Caco-2 (cell line): ENCODE data around the gene CACNA1D. TPM values are rescaled to one million over a fixed set of nuclear protein-coding genes. Genes with fewer than 3 reads are reported as not detected.

Experiments
- BruUV-seq: library from RNA; stranded (reverse); fragments of 400-500 nt; replicated peaks from 2 replicates; lab custom pipeline; 2021; lab: Mats Ljungman, UMichigan
- CTCF ChIA-PET: fragments of 300-600 bp; sonication (Branson Sonifier 250); formaldehyde crosslinking; loops from one replicate; lab custom pipeline; 2022; ENCODE audit warnings: antibody characterized with exemption; lab: Charles Lee
- POLR2A ChIA-PET: fragments of 300-600 bp; sonication (Branson Sonifier 250); formaldehyde crosslinking; loops from one replicate; lab custom pipeline; 2022; ENCODE audit warnings: antibody characterized with exemption; lab: Charles Lee
- DNase-seq, 2 experiments: peaks; one replicate each; pipeline versions ENCODE4 v3.0.0 to v3.0.0-alpha.2; 2020 to 2022
- H3K27me3 ChIP-seq: replicated peaks from 2 replicates; pipeline ENCODE4 v1.6.0; 2011; ENCODE audit warnings: low read length; ENCODE audit not compliant: control insufficient read depth, insufficient read depth
- H3K36me3 ChIP-seq: 2 replicates; pipeline ENCODE4 v1.5.1; 2011; ENCODE audit warnings: low read length; ENCODE audit not compliant: control insufficient read depth, insufficient read depth
- H3K4me1 ChIP-seq: fragments of 250-450 bp; sonication (Bioruptor Pico); 2 replicates; pipeline ENCODE4 v1.5.1; 2020; ENCODE audit warnings: mild to moderate bottlenecking
- H3K4me3 ChIP-seq: 2 replicates; pipeline ENCODE4 v1.5.1; 2011; ENCODE audit warnings: low read depth, mild to moderate bottlenecking, control low read depth, low read length
- H3K9me3 ChIP-seq: fragments of 250-450 bp; sonication (Bioruptor Pico); 2 replicates; pipeline ENCODE4 v1.5.1; 2020; ENCODE audit warnings: mild to moderate bottlenecking, moderate library complexity
- H3K27ac Mint-ChIP-seq: one replicate; pipeline ENCODE4 v1.8.0; 2022; ENCODE audit warnings: mixed read lengths; ENCODE audit not compliant: unreplicated experiment
- H3K27me3 Mint-ChIP-seq: one replicate; pipeline ENCODE4 v1.8.0; 2022; ENCODE audit warnings: mixed read lengths; ENCODE audit not compliant: insufficient read depth, unreplicated experiment
- H3K36me3 Mint-ChIP-seq: one replicate; pipeline ENCODE4 v1.8.0; 2022; ENCODE audit warnings: mild to moderate bottlenecking, mixed read lengths; ENCODE audit not compliant: insufficient read depth, unreplicated experiment
- H3K4me1 Mint-ChIP-seq: one replicate; pipeline ENCODE4 v1.8.0; 2022; ENCODE audit warnings: low read depth, mixed read lengths; ENCODE audit not compliant: unreplicated experiment
- H3K4me3 Mint-ChIP-seq: one replicate; pipeline ENCODE4 v1.8.0; 2022; ENCODE audit warnings: mild to moderate bottlenecking, moderate library complexity, mixed read lengths; ENCODE audit not compliant: unreplicated experiment
- H3K9me3 Mint-ChIP-seq: one replicate; pipeline ENCODE4 v1.8.0; 2022; ENCODE audit warnings: mixed read lengths; ENCODE audit not compliant: unreplicated experiment
- CTCF ChIP-seq, 2 experiments: fragments of 200-600 bp in 1 of 2; IDR thresholded peaks; 1 replicate in 1 of 2; 2 replicates in 1 of 2; pipeline versions ENCODE4 v1.5.1 to v1.8.0; 2011 to 2022; ENCODE audit warnings: antibody characterized with exemption in 1 of 2, control low read depth in 1 of 2, inconsistent platforms in 1 of 2, low read depth in 1 of 2, low read length in 1 of 2, mild to moderate bottlenecking in 1 of 2, moderate library complexity in 1 of 2; ENCODE audit not compliant: insufficient read depth in 1 of 2, severe bottlenecking in 1 of 2, unreplicated experiment in 1 of 2
- intact Hi-C: fragments of 100-400 bp; cut with micrococcal nuclease; formaldehyde crosslinking; loops from one replicate; pipeline ENCODE4 v1.10.0; 2022; ENCODE audit not compliant: unreplicated experiment
- total RNA-seq: library from RNA; stranded (reverse); gene quantifications from 2 replicates; pipeline ENCODE4 v1.2.3, GENCODE V29; 2022

CACNA1D gene
- total RNA-seq, 1 experiment from 2014 or later: 13.3 TPM

- intact Hi-C loops: no loop called here
- Histone ChIP-seq H3K4me1 (peaks cover 6% of the 10 kb centered on the region; the same call in 1 of the 2 replicates), H3K4me3 (no peak overlapping the region), H3K27me3 (no peaks in the 10 kb centered on the region), H3K9me3 (no peaks in the 10 kb centered on the region), H3K36me3 (no peaks in the 10 kb centered on the region)
- TF ChIP-seq CTCF (IDR thresholded peaks at IDR 0.05; ENCODE audit: insufficient read depth in 1 of 2, low read depth in 1 of 2, low read length in 1 of 2, severe bottlenecking in 1 of 2, unreplicated experiment in 1 of 2): no peak
- H3K4me1 Mint-ChIP-seq: peaks cover 14% of the 10 kb centered on the region
- H3K4me3 Mint-ChIP-seq: no peak overlapping the region
- no peak for DNase-seq
- no peak overlapping the region for H3K27ac Mint-ChIP-seq
- H3K27me3 Mint-ChIP-seq: no peaks in the 10 kb centered on the region
- no TSS peak for BruUV-seq
- H3K36me3 Mint-ChIP-seq: no peaks in the 10 kb centered on the region
- no peaks in the 10 kb centered on the region for H3K9me3 Mint-ChIP-seq
- CTCF ChIA-PET: no interaction called here
- POLR2A ChIA-PET: no interaction called here
Observed at GRCh38 chr3:53554559-53555067, 60.2 kb downstream of the CACNA1D start.

- Histone ChIP-seq H3K27me3 (no peaks in the 10 kb centered on the region), H3K4me1 (peaks cover 6% of the 10 kb centered on the region; the same call in 1 of the 2 replicates), H3K9me3 (no peaks in the 10 kb centered on the region), H3K36me3 (no peaks in the 10 kb centered on the region), H3K4me3 (no peak overlapping the region)
- DNase-seq: no peak
- peaks cover 14% of the 10 kb centered on the region for H3K4me1 Mint-ChIP-seq
- POLR2A ChIA-PET: no interaction called here
- H3K27me3 Mint-ChIP-seq: no peaks in the 10 kb centered on the region
- BruUV-seq: no TSS peak
- CTCF ChIA-PET: no interaction called here
- no peaks in the 10 kb centered on the region for H3K36me3 Mint-ChIP-seq
- intact Hi-C loops: no loop called here
- no peak overlapping the region for H3K4me3 Mint-ChIP-seq
- TF ChIP-seq CTCF (IDR thresholded peaks at IDR 0.05; ENCODE audit: insufficient read depth in 1 of 2, low read depth in 1 of 2, low read length in 1 of 2, severe bottlenecking in 1 of 2, unreplicated experiment in 1 of 2): no peak
- H3K27ac Mint-ChIP-seq: no peak overlapping the region
- no peaks in the 10 kb centered on the region for H3K9me3 Mint-ChIP-seq
Observed at GRCh38 chr3:53555068-53555588, 60.7 kb downstream of the CACNA1D start.

GRCh38 chr3:53566461-53567145 lies 72.2 kb downstream of the CACNA1D start:
- no peaks in the 10 kb centered on the region for H3K36me3 Mint-ChIP-seq
- no peak overlapping the region for H3K4me3 ChIP-seq
- no peak for DNase-seq
- BruUV-seq: no TSS peak
- H3K4me1 ChIP-seq: no peaks in the 10 kb centered on the region
- no peaks in the 10 kb centered on the region for H3K27me3 Mint-ChIP-seq
- ChIA-PET CTCF (no interaction called here), POLR2A (no interaction called here)
- intact Hi-C loops: no loop called here
- no peaks in the 10 kb centered on the region for H3K36me3 ChIP-seq
- H3K4me3 Mint-ChIP-seq: no peak overlapping the region
- H3K27ac Mint-ChIP-seq: no peak overlapping the region
- TF ChIP-seq CTCF (IDR thresholded peaks at IDR 0.05; ENCODE audit: insufficient read depth in 1 of 2, low read depth in 1 of 2, low read length in 1 of 2, severe bottlenecking in 1 of 2, unreplicated experiment in 1 of 2): no peak
- no peaks in the 10 kb centered on the region for H3K9me3 Mint-ChIP-seq
- H3K4me1 Mint-ChIP-seq: no peaks in the 10 kb centered on the region
- no peaks in the 10 kb centered on the region for H3K27me3 ChIP-seq
- H3K9me3 ChIP-seq: no peaks in the 10 kb centered on the region
